Endometrial microvascular endothelial cells (primary cell): ENCODE data around the gene HOXD11. TPM values are rescaled to one million over a fixed set of nuclear protein-coding genes. Genes with fewer than 3 reads are reported as not detected.

Experiments used
- in situ Hi-C: cut with HindIII; loops from 2 replicates; pipeline ENCODE4 v1.10.0; 2017; ENCODE audit warnings: low sequenced_read_pairs, low pct_unique_long_range_greater_than_20kb; ENCODE audit errors: inconsistent ontology term
- total RNA-seq: library from RNA; depleted of rRNA; stranded (reverse); fragments of >200 nt; gene quantifications from one replicate; pipeline ENCODE4 v1.2.3, GENCODE V29; 2015; ENCODE audit errors: inconsistent ontology term

The HOXD11 gene
- total RNA-seq, 1 donor from 2014 or later: 2.0 TPM

DNA sequence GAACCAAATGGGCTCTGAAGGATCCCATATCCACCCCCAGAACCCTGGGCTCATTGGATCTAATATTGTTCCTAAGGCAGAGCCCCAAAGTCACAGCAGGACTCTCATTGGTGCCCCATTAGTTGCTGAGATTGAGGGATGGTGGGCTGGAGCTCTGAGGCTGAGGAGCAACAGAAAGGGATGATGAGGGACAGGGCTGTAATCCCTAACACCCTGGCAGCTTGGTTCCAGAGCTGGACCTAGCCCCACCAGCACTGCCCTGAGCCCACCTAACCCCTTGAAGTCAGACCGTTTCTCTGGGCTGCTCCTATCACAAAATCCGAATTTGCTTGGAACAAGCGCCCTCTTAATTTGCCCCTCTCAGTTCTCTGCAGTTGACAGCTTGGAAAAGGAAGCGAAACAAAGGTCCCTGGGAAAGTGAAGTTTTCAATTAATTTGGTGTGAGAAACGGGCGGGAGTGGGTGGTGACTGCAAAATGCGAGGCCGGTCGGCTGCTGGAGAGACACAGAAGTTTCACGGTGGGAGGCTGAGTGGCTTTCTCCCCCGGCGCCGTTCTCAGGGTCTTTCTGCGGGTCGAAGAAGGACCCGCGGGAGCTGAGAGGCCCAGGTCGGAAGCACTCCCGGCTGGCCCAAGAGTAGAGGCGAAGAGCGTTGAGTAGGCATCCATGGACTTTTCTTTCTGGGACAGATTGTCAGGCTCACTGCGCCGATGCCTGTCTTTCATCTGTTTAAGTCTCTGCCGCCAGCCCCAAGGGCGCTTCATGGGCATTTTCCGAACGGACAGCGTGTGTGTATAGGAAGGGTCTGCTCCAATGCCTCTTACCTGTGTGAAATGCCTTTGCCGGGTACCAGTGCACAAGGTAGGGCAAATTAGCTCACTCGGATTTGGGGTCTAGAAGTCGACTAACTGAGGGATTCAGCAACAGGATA lies 15.5 kb upstream of the HOXD11 start:
- in situ Hi-C loops: no loop called here

DNA sequence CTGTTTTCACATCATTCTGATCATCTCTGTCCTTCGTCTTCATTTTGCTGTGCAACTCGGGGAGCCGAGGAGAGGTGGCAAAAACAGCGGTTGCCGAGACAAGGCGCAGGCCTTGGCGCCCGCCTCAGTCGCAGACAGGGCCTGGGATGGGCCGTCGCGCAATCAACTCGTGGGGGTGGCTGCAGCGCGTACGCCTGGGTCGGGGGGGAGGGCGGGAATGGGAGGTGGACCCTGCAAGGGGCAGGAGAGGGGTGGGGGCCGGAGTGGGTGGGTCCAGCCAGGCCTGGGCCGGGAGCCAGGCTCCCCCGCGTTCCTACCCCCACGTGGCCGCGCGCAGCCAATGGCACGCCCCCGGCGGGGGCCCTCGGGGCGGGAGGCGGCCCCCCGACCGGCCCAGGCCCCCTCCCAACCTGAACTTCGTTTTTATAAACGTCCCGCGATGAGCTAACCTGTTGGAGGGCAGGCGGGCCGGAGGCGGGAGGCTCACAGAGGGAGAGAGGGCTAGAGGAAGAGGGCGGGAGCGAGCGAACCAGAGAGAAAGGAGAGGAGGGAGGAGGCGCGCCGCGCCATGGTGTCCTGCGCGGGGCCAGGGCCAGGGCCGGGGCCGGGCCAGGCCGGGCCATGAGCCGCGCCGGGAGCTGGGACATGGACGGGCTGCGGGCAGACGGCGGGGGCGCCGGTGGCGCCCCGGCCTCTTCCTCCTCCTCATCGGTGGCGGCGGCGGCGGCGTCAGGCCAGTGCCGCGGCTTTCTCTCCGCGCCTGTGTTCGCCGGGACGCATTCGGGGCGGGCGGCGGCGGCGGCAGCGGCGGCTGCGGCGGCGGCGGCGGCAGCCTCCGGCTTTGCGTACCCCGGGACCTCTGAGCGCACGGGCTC lies 14.6 kb upstream of the HOXD11 start, which contains the start of gene HOXD13:
HOXD13 (plus strand) TSS at position 452 of the 875 bp plus-strand sequence; CDS start at position 622, 170 bp downstream.
- in situ Hi-C loops: no loop called here

DNA sequence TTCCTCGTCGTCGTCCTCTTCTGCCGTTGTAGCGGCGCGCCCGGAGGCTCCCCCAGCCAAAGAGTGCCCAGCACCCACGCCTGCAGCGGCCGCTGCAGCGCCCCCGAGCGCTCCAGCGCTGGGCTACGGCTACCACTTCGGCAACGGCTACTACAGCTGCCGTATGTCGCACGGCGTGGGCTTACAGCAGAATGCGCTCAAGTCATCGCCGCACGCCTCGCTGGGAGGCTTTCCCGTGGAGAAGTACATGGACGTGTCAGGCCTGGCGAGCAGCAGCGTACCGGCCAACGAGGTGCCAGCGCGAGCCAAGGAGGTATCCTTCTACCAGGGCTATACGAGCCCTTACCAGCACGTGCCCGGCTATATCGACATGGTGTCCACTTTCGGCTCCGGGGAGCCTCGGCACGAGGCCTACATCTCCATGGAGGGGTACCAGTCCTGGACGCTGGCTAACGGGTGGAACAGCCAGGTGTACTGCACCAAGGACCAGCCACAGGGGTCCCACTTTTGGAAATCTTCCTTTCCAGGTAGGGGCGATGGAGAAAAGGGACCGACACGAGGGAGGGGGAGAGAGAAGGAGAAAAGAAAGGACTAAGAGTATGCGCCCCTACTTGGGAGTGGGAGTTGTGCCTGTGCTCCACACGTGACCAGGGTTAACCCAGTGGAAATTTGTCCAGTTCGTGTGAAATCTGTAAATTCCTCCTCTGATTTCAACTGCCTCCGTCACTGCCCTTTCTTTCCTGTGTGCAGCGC lies 13.8 kb upstream of the HOXD11 start:
- in situ Hi-C loops: no loop called here

DNA sequence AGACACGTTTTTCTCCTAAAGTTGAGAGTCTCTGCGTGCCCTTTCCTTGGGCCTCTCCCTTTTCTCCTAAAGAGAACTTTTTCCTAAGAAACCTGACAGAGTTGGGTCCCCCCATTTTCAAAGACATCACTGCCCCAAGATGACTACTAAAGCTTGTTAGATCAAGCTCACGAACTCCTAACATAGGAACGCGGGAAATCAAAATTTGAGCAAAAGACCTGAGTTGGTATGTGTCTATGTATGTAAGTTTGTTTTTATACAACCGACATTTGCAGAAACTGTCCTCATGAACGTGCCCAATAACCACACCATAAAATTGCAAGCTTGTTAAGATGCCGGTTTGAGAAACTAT lies 13.2 kb upstream of the HOXD11 start:
- in situ Hi-C loops: no loop called here

DNA sequence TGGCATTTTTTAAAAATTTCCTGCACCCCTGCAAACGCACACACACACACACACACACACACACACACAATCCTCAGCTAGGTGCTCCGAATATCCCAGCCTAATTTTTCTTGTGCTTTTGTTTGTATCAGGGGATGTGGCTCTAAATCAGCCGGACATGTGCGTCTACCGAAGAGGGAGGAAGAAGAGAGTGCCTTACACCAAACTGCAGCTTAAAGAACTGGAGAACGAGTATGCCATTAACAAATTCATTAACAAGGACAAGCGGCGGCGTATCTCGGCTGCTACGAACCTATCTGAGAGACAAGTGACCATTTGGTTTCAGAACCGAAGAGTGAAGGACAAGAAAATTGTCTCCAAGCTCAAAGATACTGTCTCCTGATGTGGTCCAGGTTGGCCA lies 12.7 kb upstream of the HOXD11 start:
- in situ Hi-C loops: no loop called here

DNA sequence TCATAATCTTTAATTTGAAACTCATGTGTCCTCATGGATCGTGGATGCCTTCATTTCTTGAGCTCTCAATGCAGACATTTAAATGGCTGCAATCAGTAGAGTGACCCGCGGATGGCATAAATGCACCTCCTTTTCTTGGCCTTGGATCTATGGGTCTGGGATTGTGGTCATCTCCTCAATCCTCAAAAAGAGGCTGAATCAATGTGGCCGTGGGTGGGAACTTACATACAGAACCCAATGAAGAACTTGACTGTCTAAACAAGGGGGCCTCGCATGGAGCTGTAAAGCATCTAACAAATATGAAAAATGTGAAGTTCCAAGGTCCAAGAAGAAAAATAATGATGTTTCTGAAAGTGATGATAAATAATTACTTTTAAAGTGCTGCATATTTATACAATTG lies 11.7 kb upstream of the HOXD11 start:
- in situ Hi-C loops: no loop called here

DNA sequence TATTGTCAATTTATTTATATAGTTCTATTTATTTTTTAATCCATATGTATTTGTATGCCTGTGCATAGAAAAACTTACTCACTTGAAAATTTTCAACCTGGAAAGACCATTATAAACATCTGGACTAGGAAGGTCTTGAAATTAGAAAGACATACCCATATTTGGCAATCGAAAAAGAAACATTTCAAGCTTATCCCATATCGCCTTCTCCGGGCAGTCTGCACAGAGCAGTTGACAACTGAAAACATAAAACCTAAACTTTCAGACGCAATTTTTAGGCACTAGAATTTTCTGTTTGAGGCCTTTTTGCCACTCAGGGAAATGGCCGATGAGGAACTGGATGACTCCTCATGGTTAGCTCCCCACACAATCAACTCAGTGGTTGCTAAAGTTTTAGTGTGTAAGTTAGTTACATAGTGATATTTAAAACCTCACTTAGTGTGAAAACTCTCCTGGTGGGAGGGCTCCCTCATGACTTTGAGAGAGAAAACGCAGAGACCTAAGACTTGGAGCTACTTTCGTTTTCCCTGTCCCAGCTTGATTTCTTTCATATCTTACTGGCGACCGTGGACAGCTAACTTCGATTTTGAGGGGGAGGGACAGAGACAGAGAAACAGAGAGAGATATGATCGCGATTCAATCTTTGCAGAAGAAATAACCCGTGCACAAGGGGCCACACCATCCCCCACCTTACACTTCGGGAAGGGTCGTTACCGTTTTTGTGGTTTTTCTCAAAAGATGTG lies 10.7 kb upstream of the HOXD11 start:
- in situ Hi-C loops: no loop called here

DNA sequence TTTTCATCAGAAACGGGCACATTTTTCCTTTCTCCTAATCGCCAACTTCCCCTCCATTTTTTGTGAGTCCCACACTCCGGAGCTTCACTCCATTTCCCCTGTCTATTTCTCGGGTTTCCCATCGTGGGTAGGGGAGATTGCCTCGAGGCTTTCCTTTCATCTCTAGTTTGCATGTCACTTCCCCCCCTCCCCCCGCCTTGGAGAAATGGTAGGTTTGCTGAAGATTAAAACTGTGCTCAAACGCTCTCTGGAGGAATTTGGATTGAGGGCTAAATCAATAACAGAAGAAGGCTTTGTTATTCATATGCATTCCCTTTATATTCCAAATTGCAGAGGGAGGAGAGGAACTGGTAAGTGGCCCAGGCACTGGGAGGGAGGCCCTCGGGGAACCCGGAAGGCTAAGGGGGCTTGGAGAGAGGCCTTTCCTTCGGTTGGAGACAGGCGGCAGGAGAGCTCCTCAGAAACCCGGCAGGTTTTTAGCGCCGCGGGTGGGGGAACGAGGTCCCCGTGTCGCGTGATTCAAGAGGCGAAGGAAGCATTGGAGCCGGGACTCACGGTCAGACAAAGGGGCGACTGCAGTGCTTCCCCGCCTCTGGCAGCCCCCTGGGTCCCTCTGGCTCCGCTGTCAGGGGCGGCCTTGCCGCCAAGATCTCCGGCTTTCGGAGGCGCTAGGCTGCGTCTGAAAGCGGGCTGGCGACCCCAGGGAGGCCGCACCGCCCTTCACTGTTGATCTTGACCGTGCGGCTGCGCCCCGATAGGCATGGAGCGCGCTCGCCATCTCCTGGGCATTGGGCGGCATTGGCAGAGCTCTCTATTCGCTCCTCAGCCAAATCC lies 9.9 kb upstream of the HOXD11 start:
- in situ Hi-C loops: no loop called here

DNA sequence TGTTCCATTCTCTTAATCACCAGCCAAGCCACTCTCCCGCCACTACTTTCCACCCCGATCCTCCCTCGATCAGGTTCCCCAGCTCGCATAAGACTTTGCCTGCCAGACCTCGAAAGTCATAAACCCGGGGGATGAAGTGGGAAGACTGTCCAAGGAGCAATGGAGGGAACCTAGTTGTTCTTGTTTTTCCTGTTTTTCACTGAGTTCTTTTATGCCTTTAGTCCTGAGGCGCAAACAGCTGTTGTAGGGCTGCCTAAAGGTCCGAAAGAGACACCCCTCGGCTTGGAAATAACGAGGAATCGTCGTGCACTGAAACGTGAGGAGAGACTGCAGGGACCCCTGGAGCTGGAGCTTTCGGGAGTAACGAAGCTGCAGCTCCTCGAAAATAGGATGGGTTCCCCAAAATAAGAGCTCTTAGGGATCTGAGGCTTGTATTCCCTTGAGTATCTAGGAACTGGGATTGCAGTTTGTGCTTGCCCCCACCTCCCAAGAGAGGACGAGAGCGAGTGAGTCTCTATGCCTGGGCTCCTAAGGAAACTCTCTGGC lies 9.2 kb upstream of the HOXD11 start:
- in situ Hi-C loops: no loop called here

DNA sequence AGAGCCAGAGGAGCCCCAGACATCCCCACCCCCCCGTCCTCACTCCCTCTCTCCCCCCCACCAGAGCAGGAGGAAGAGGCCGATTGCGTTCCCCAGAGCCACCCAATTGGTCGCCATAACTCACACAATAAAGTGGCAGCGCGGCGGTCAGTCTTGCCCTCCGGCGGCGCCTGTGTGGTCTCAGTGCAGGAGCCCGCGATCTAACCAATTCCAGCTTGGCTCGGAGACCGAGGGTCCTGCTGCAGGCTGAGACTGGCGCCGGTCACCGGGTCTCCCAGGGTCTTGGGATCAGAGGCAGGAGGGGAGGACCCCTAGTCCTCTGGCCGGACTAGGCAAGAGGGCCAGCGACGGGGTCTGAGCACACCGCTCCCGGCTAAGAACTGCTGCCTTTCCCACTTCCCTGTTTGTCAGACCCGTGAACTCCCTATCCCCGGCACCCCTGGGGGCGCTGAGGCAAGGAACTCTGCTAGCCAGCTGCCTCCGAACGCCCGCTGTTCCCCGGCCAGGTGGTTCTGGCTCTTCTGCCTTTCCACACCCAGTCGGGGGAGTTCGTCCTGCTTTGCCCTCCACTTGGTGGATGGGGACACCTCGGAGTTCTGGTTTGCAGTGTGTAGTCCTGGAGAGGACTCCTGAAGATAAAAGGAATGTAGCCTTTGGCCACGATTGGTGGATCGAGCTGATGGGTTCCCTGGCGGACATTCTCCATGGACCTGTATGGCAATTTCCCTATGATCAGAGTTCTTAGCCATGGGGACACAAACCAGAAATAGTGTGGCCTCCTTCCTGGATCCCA lies 8.5 kb upstream of the HOXD11 start:
- in situ Hi-C loops: no loop called here

DNA sequence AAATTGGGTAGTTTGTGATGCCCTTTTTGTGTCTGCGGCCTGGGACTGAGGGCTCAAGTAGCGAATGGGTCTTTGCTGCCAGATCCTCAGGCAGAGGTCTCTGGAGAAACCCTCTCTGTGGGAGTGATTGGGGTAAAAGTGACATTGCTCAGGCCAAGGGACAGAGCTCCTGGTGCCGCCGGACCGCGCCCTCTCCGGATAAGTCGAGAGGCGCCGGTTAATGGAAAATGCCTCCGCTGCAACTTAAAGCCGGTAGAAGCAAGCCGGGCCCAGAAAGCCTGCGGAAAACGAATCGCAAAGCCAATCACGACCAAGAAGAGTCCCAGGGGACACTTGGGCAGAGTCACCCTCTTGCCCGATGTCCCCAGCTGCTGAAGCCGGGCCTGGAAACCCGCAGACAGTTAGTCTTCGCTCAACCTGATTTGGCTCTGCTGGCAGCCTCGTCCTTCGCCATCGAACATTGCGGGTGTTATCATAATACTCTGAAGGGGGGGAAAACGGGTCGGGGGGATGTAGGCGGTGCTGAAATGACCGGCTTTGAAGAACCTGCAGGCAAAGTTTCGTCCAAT lies 7.8 kb upstream of the HOXD11 start:
- in situ Hi-C loops: no loop called here

DNA sequence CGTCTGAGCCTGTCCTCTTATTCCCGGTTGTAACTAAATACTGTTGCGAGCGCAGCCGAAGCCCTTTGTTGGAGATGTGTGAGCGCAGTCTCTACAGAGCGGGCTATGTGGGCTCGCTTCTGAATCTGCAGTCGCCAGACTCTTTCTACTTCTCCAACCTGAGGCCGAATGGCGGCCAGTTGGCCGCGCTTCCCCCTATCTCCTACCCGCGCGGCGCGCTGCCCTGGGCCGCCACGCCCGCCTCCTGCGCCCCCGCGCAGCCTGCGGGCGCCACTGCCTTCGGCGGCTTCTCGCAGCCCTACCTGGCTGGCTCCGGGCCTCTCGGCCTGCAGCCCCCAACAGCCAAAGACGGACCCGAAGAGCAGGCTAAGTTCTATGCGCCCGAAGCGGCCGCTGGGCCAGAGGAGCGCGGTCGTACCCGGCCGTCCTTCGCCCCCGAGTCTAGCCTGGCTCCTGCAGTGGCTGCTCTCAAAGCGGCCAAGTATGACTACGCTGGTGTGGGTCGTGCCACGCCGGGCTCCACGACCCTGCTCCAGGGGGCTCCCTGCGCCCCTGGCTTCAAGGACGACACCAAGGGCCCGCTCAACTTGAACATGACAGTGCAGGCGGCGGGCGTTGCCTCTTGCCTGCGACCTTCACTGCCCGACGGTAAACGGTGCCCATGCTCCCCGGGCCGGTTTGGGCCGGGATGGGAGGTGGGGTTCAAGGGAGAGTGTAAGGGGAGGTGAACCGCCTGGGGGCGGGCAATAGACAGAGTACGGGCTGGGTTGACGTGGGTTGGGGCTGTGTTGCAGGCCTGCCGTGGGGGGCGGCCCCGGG lies 7.1 kb upstream of the HOXD11 start, which contains the start of gene HOXD12:
HOXD12 (plus strand) TSS at position 68 of the 819 bp plus-strand sequence; CDS start at position 75, 7 bp downstream.
- in situ Hi-C loops: no loop called here

DNA sequence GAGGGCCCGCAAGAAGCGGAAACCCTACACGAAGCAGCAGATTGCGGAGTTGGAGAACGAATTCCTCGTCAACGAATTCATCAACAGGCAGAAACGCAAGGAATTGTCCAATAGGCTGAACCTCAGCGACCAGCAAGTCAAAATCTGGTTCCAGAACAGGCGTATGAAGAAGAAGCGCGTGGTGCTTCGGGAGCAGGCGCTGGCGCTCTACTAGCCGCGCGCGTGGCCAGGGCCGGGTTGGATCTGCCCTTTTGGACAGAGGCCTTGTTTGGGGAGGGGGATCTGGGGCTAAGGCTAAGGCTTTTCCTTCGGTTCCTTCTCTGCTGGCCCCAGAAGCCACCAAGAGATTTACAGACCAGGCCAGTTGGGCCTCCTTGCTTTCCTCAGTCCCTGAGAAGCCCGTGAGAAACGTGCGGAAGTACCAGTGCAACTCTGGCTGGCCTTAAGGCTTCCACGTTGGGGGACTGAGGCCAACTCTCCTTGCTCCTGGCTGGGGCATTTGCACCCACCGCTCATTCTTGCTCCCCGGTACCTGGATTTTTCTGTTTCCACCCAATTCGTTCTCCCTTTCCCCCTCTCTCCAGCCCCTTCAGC lies 6.4 kb upstream of the HOXD11 start:
- in situ Hi-C loops: no loop called here

DNA sequence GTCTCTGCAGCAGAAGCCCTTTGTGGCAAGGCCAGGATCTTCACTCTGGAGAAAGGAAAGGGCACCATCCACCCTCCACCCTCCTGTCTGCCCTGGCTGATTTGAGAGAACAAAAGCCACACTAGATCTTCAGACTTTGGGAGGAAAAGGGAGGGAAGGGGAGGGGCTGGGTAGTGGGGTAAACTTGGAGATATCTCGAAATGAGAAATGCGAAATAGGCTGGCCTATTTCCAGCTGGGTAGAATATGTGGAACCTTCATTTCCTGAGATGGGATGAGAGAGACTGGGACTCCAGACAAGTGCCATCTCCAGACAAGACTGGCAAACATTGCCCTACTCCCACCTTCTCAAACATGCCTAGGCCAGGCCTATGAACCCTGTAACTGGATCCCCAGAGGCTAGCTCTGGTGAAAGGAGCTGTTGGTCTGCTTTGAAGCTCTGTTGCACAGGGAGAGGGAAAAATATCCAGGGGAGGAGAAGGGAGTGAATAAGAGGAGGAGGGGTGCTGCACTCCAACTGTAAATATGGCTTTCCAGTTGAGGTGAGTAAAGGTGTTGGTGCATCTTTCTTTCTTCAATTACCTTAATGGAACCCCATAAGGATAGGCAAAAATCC lies 5.8 kb upstream of the HOXD11 start:
- in situ Hi-C loops: no loop called here

DNA sequence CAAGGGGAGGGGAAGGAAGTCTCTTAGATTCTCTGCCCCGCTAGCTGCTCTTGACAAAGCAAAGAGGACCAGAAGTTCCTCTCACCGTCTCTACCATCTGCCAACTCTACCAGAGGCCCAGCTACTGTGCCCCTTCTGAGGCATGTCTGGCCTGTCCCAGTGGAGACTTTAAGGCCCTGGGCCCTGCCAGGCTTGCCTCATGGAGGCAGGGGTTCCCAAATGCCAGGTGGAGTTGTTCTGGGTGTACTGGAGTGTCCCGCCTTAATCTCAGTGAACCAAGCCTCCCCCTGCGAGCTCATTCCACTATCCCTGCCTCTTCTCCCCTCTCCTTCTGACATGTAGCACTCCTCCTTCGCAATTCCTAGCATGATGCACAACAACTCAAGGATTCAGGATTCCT lies 5.2 kb upstream of the HOXD11 start:
- in situ Hi-C loops: no loop called here
